Neuron (in vitro differentiated cells): Measurements from ENCODE around the gene DHRS7.

Experiments
- H2AFZ ChIP-seq: one replicate; pipeline ENCODE4 v1.6.1; 2013; ENCODE audit warnings: low read depth, mild to moderate bottlenecking, inconsistent platforms, low read length, moderate library complexity
- H3K27me3 ChIP-seq: one replicate; pipeline ENCODE4 v1.6.1; 2013; ENCODE audit warnings: low read length; ENCODE audit not compliant: insufficient read depth
- H3K36me3 ChIP-seq: one replicate; pipeline ENCODE4 v1.6.1; 2013; ENCODE audit warnings: low read length; ENCODE audit not compliant: insufficient read depth
- H3K4me1 ChIP-seq: one replicate; pipeline ENCODE4 v1.6.1; 2013; ENCODE audit warnings: low read length; ENCODE audit not compliant: insufficient read depth
- H3K4me3 ChIP-seq: 2 replicates; pipeline ENCODE4 v1.5.1; 2013; ENCODE audit warnings: mild to moderate bottlenecking, low read length, moderate library complexity
- H3K9me3 ChIP-seq: one replicate; pipeline ENCODE4 v1.6.1; 2013; ENCODE audit warnings: low read length

DHRS7 gene

GRCh38 chr14:60164712-60165546 lies at the start of gene DHRS7:
Gene DHRS7, minus strand, starts transcription at chr14:60165398. Its CDS starts 89 bp downstream, at chr14:60165309.
- Histone ChIP-seq H3K9me3 (no peaks in the 10 kb centered on the region), H3K4me1 (peaks cover 11% of the 10 kb centered on the region), H3K27me3 (no peaks in the 10 kb centered on the region), H3K36me3 (peaks cover 3% of the 10 kb centered on the region), H3K4me3 (peak within 1 kb of the TSS; percentile 91), H2AFZ (peak within 1 kb of the TSS; percentile 98)

DNA sequence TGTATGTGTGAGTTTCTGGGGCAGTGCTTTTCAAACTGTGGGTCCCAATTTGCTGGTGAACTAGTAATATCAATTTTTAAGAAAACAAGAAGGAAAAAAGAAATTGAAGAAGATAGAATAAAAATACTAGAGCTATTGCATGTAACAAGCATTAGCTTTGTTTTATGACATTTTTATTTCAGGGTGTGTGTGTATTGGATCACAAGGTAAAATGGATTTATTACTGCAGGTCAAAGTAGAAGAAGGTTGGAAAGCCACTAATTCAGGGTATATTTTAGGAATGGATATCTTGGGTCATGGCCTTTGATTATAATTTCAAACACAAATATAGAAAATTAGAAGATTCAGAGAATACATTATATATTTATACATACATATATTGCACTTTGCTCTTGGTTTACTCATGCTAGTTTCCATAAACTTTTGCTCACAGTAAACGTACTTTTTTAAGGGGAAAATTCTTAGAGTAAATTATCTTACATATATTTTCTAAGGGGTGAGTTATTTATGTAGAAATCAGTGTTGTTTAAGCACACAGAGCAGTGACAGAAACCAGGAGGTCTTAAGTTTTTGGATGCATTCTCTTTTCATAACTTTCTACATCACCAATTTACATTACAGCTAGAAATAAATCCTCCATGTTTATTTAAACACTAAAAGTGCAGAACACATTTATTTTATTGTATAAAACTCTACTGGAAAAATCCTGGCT lies 49.4 kb upstream of the DHRS7 start:
- H3K9me3 ChIP-seq: no peaks in the 10 kb centered on the region
- H3K36me3 ChIP-seq: no peaks in the 10 kb centered on the region
- no peak overlapping the region for H2AFZ ChIP-seq
- no peaks in the 10 kb centered on the region for H3K4me1 ChIP-seq
- no peak overlapping the region for H3K4me3 ChIP-seq
- H3K27me3 ChIP-seq: peaks cover 2% of the 10 kb centered on the region

DNA sequence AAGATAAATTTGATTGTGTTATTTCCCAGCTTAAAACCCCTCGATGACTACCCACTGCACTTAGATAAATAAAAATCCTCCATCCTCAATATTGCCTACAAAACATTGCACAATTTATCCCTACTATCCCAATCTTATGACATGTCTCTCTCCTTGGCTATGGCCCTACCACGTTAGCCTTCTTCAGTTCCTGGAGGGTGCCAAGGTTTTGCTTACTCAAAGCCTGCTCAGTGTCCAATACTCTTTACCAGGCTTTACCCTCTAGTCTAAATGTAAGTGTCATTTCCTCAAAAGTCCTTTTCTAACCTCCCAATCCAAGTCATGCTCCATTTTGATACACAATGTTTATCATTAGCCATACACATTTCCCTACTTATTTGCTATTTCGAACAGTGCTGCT lies 48.8 kb upstream of the DHRS7 start:
- Histone ChIP-seq H3K36me3 (no peaks in the 10 kb centered on the region), H3K4me3 (no peak overlapping the region), H2AFZ (no peak overlapping the region), H3K9me3 (no peaks in the 10 kb centered on the region), H3K4me1 (no peaks in the 10 kb centered on the region), H3K27me3 (peaks cover 2% of the 10 kb centered on the region)

DNA sequence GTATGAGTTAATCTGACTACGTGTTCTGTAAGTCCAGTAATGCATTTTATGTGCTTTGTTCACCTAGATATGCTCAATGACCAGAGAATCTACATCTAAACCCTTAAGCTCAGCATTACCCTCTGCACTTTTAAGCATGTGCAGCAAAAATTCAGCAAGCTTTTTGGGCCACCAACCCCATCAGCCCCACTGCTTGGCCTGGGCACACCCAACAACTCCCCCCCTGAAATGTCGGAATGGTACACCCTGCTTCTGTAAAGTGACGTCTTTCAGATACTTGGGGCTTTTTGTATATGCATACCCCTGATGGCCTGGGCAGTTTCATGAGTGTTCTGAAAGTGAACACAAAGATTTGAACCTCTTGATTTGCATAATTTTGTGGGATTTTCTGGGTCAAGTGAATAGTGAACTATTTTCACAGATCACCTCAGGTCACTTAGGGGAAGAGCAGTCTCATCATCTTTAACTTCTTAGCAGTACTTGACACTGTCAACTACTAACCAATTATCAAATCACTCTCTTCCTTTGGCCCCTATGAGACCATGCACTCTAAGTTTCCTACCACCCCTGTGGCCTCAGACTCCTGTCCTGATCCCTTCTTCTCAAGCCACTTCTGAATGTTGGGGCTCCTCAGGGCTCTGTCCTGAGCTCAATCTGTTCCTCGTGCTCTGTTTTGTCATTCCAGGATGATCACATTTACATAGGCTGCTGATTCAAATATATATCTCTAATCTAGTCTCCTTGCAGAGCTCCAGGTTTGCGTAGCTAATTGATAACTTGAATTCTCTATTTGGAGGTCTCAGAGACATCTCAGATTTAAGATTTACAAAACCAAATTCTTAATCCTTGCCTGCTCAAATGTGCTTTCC lies 47.5 kb upstream of the DHRS7 start:
- no peaks in the 10 kb centered on the region for H3K4me1 ChIP-seq
- no peak overlapping the region for H3K4me3 ChIP-seq
- H3K9me3 ChIP-seq: no peaks in the 10 kb centered on the region
- no peak overlapping the region for H2AFZ ChIP-seq
- H3K27me3 ChIP-seq: no peaks in the 10 kb centered on the region
- H3K36me3 ChIP-seq: no peaks in the 10 kb centered on the region

- H3K4me1 ChIP-seq: no peaks in the 10 kb centered on the region
- H3K36me3 ChIP-seq: no peaks in the 10 kb centered on the region
These were observed 46.0 kb upstream of the DHRS7 start for GRCh38 chr14:60211153-60211552.

GRCh38 chr14:60210703-60211102 lies 45.5 kb upstream of the DHRS7 start:
- Histone ChIP-seq H3K4me1 (no peaks in the 10 kb centered on the region), H3K9me3 (no peaks in the 10 kb centered on the region), H2AFZ (no peak overlapping the region), H3K36me3 (no peaks in the 10 kb centered on the region), H3K27me3 (no peaks in the 10 kb centered on the region), H3K4me3 (no peak overlapping the region)

More at GRCh38 chr14:60211153-60211552, 46.0 kb upstream of the DHRS7 start:
- no peak overlapping the region for H3K4me3 ChIP-seq
- no peaks in the 10 kb centered on the region for H3K9me3 ChIP-seq
- no peak overlapping the region for H2AFZ ChIP-seq
- H3K27me3 ChIP-seq: no peaks in the 10 kb centered on the region

GRCh38 chr14:60206837-60207533 lies 41.8 kb upstream of the DHRS7 start:
- Histone ChIP-seq H3K36me3 (no peaks in the 10 kb centered on the region), H3K27me3 (no peaks in the 10 kb centered on the region), H3K4me1 (peaks cover 2% of the 10 kb centered on the region), H3K9me3 (no peaks in the 10 kb centered on the region), H2AFZ (no peak overlapping the region), H3K4me3 (no peak overlapping the region)

- H3K36me3 ChIP-seq: no peaks in the 10 kb centered on the region
- H3K27me3 ChIP-seq: no peaks in the 10 kb centered on the region
- H3K9me3 ChIP-seq: no peaks in the 10 kb centered on the region
- H3K4me3 ChIP-seq: no peak overlapping the region
- no peak overlapping the region for H2AFZ ChIP-seq
- H3K4me1 ChIP-seq: peaks cover 2% of the 10 kb centered on the region
These were observed 41.1 kb upstream of the DHRS7 start for GRCh38 chr14:60206249-60206670.

GRCh38 chr14:60204843-60205774 lies 39.9 kb upstream of the DHRS7 start:
- H3K4me1 ChIP-seq: peaks cover 2% of the 10 kb centered on the region
- no peaks in the 10 kb centered on the region for H3K27me3 ChIP-seq
- no peak overlapping the region for H2AFZ ChIP-seq
- no peak overlapping the region for H3K4me3 ChIP-seq
- H3K36me3 ChIP-seq: no peaks in the 10 kb centered on the region
- no peaks in the 10 kb centered on the region for H3K9me3 ChIP-seq

- no peak overlapping the region for H3K4me3 ChIP-seq
- H3K36me3 ChIP-seq: no peaks in the 10 kb centered on the region
- H3K9me3 ChIP-seq: no peaks in the 10 kb centered on the region
- H3K4me1 ChIP-seq: peaks cover 2% of the 10 kb centered on the region
- no peaks in the 10 kb centered on the region for H3K27me3 ChIP-seq
- no peak overlapping the region for H2AFZ ChIP-seq
These were observed 39.1 kb upstream of the DHRS7 start for GRCh38 chr14:60204104-60204842.

- no peak overlapping the region for H2AFZ ChIP-seq
- peaks cover 3% of the 10 kb centered on the region for H3K9me3 ChIP-seq
- H3K27me3 ChIP-seq: peaks cover 3% of the 10 kb centered on the region
- H3K4me1 ChIP-seq: peaks cover 2% of the 10 kb centered on the region
- H3K4me3 ChIP-seq: no peak overlapping the region
- no peaks in the 10 kb centered on the region for H3K36me3 ChIP-seq
These were observed 34.1 kb upstream of the DHRS7 start for GRCh38 chr14:60199321-60199720.
